PFSK-1 (cell line): ENCODE results near the gene PAXX.

Experiments used
- FOXP2 ChIP-seq: optimal IDR thresholded peaks from 2 replicates; pipeline ENCODE3; 2011; ENCODE audit warnings: borderline replicate concordance, control low read depth, inconsistent platforms; ENCODE audit not compliant: insufficient read depth; ENCODE audit errors: extremely low read length, extremely low read depth
- POLR2AphosphoS5 ChIP-seq: IDR thresholded peaks from 2 replicates; pipeline ENCODE4 v1.6.1; 2012; ENCODE audit warnings: low read depth, mild to moderate bottlenecking, control low read depth, low read length, moderate library complexity
- SIN3A ChIP-seq: IDR thresholded peaks from 2 replicates; pipeline ENCODE4 v1.6.1; 2012; ENCODE audit warnings: mild to moderate bottlenecking, low read length, moderate library complexity, borderline replicate concordance; ENCODE audit not compliant: insufficient read depth
- TF ChIP-seq, protein P1 (sequence below), 2 experiments: IDR thresholded peaks; 2 replicates each; pipeline versions ENCODE4 v1.6.1 to v1.8.0; 2011 to 2012; ENCODE audit warnings: low read depth in 2 of 2, low read length in 2 of 2, control low read depth in 1 of 2, inconsistent platforms in 1 of 2, mild to moderate bottlenecking in 1 of 2, moderate library complexity in 1 of 2; ENCODE audit not compliant: insufficient read depth in 1 of 2

DNA sequence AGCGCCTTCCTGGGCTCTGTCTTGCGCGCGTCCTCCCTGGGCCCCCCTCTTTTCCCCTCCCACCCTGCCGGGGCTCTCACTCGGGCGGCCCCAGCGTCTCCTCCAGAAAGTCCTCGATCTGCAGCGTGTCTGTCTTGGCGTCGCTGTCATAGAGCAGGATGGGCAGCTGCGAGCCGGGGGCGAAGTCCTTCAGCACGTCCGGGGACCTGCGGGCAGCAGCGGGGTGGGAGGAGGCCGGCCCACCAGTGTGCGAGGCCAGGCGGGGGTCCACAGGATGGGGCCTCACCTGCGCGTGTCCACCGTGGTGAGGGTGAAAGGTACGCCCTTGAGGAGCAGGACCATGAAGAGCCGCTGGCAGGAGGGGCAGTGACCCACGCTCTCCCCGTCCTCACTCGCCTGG lies 3.1 kb downstream of the PAXX start:
- TF ChIP-seq SIN3A, result no peak
- TF ChIP-seq, protein P1, sequence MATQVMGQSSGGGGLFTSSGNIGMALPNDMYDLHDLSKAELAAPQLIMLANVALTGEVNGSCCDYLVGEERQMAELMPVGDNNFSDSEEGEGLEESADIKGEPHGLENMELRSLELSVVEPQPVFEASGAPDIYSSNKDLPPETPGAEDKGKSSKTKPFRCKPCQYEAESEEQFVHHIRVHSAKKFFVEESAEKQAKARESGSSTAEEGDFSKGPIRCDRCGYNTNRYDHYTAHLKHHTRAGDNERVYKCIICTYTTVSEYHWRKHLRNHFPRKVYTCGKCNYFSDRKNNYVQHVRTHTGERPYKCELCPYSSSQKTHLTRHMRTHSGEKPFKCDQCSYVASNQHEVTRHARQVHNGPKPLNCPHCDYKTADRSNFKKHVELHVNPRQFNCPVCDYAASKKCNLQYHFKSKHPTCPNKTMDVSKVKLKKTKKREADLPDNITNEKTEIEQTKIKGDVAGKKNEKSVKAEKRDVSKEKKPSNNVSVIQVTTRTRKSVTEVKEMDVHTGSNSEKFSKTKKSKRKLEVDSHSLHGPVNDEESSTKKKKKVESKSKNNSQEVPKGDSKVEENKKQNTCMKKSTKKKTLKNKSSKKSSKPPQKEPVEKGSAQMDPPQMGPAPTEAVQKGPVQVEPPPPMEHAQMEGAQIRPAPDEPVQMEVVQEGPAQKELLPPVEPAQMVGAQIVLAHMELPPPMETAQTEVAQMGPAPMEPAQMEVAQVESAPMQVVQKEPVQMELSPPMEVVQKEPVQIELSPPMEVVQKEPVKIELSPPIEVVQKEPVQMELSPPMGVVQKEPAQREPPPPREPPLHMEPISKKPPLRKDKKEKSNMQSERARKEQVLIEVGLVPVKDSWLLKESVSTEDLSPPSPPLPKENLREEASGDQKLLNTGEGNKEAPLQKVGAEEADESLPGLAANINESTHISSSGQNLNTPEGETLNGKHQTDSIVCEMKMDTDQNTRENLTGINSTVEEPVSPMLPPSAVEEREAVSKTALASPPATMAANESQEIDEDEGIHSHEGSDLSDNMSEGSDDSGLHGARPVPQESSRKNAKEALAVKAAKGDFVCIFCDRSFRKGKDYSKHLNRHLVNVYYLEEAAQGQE (IDR thresholded peaks at IDR 0.05; ENCODE audit: insufficient read depth in 1 of 2, low read depth in 2 of 2, low read length in 2 of 2), result no peak
- TF ChIP-seq POLR2AphosphoS5, result no peak
- TF ChIP-seq FOXP2, result no peak
